ENCODE measurements around the gene SMC1B.
A peak's percentile ranks its signal among the peaks of the same experiment; 100 is the strongest.
"Not testable (repeated sequence)": the region's sequence is repeated elsewhere in the genome, so short reads cannot be mapped to it uniquely, and the experiment has no call there.

Gene SMC1B

GRCh38 chr22:45316796-45317526 is 96.4 kb downstream of the SMC1B start:
- DNase-seq = no peak

GRCh38 chr22:45314786-45315185 is 98.6 kb downstream of the SMC1B start:
- no peak for DNase-seq

GRCh38 chr22:45314054-45314721 is 99.2 kb downstream of the SMC1B start:
- no peak for DNase-seq

GRCh38 chr22:45312856-45313255 is 100.5 kb downstream of the SMC1B start:
- peak; percentile 35 for DNase-seq

GRCh38 chr22:45312415-45312814 is 101.0 kb downstream of the SMC1B start:
- no peak for DNase-seq

- DNase-seq = peak; percentile 12
These were observed 102.3 kb downstream of the SMC1B start for GRCh38 chr22:45310977-45311531.

GRCh38 chr22:45310331-45310976 is 102.9 kb downstream of the SMC1B start:
- DNase-seq = peak; percentile 29

GRCh38 chr22:45309422-45310227 is 103.8 kb downstream of the SMC1B start, which contains the start of gene FAM118A:
TSS of gene FAM118A (plus strand) at chr22:45309934. CDS start at chr22:45322380, 12,446 bp downstream.
- DNase-seq = peak; percentile 89

GRCh38 chr22:45308957-45309421 is 104.4 kb downstream of the SMC1B start:
- DNase-seq = no peak

- DNase-seq = no peak
These were observed 104.9 kb downstream of the SMC1B start for GRCh38 chr22:45308391-45308956.

- no peak for DNase-seq
These were observed 107.3 kb downstream of the SMC1B start for GRCh38 chr22:45306139-45306538.

GRCh38 chr22:45305456-45306075 is 107.8 kb downstream of the SMC1B start:
- no peak for DNase-seq

GRCh38 chr22:45304971-45305370 is 108.4 kb downstream of the SMC1B start:
- no peak for DNase-seq

- DNase-seq = no peak
These were observed 110.2 kb downstream of the SMC1B start for GRCh38 chr22:45303181-45303580.

GRCh38 chr22:45302751-45303150 is 110.6 kb downstream of the SMC1B start:
- no peak for DNase-seq

GRCh38 chr22:45298934-45299505 is 114.4 kb downstream of the SMC1B start:
- DNase-seq = no peak

GRCh38 chr22:45296628-45297297 is 116.6 kb downstream of the SMC1B start:
- no peak for DNase-seq

- DNase-seq = no peak
These were observed 117.9 kb downstream of the SMC1B start for GRCh38 chr22:45295492-45295891.

- DNase-seq = not testable (repeated sequence)
These were observed 118.4 kb downstream of the SMC1B start for GRCh38 chr22:45295004-45295403.
